ENCODE results near the gene MTMR3. TPM values are rescaled to one million over a fixed set of nuclear protein-coding genes. Genes with fewer than 3 reads are reported as not detected.

The MTMR3 gene
- polyA plus RNA-seq, 2 of the 4 experiments (the other 2 are of a cell fraction) = 7.4 to 18.8 TPM

DNA sequence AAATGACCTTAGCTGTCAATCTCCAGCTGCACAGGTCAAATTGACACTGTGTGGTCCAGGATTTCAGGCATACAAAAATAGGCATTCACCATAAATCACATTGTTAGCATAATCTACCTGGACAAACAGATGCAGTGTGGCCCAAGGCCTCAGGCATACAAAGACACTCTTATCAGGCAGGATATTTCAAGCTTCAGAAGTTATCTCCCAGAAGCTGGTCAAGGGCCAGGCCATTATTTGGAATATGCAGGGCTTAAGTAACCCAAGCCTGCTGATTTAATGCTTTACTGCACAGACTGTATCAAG, 171.7 kb downstream of the MTMR3 start:
- no peaks in the 10 kb centered on the region for H3K4me1 ChIP-seq
- ATAC-seq (no peak), FAIRE-seq (no peak), DNase-seq (ENCODE audit: low read depth in 1 of 2, low spot score in 1 of 2) (no peak)
- CTCF ChIA-PET = interaction anchor here (0.7 to 0.8 kb wide), 2 partner anchors 27 to 364 kb away, joined by 3 read pairs; no protein-coding TSS in a partner anchor
- H3K27ac ChIP-seq = no peak overlapping the region
- no peak for TF ChIP-seq MYC (IDR thresholded peaks at IDR 0.05; ENCODE audit: borderline replicate concordance, low read length)
- no peak for TF ChIP-seq HOXB5 (CRISPR knock-in tag; IDR thresholded peaks at IDR 0.05)
- TF ChIP-seq HOXA7 (CRISPR knock-in tag; IDR thresholded peaks at IDR 0.05) = no peak
- no peak for TF ChIP-seq CHD4 (IDR thresholded peaks at IDR 0.05; ENCODE audit: borderline replicate concordance)
- TF ChIP-seq JUN (IDR thresholded peaks at IDR 0.05) = no peak
- TF ChIP-seq RARB (CRISPR knock-in tag; IDR thresholded peaks at IDR 0.05) = no peak
- TF ChIP-seq EP300 (IDR thresholded peaks at IDR 0.05) = no peak
- TF ChIP-seq PHF8 (IDR thresholded peaks at IDR 0.05; ENCODE audit: borderline replicate concordance, low read depth) = no peak
- TF ChIP-seq SREBF2 (IDR thresholded peaks at IDR 0.05) = no peak
- TF ChIP-seq ZSCAN20 (CRISPR knock-in tag; IDR thresholded peaks at IDR 0.05) = no peak
- no peak for TF ChIP-seq RNF2 (IDR thresholded peaks at IDR 0.05; ENCODE audit: borderline replicate concordance, low read depth)
- no peak for TF ChIP-seq FOSL2 (IDR thresholded peaks at IDR 0.05)
- no peak for TF ChIP-seq FOSL2 (CRISPR knock-in tag; IDR thresholded peaks at IDR 0.05)
- H3K4me3 ChIP-seq = no peak overlapping the region
- no peak overlapping the region for H3K4me2 ChIP-seq
- H3K9me3 ChIP-seq = peaks cover 4% of the 10 kb centered on the region; the same call in 1 of the 3 replicates
- POLR2A ChIA-PET = no interaction called here

DNA sequence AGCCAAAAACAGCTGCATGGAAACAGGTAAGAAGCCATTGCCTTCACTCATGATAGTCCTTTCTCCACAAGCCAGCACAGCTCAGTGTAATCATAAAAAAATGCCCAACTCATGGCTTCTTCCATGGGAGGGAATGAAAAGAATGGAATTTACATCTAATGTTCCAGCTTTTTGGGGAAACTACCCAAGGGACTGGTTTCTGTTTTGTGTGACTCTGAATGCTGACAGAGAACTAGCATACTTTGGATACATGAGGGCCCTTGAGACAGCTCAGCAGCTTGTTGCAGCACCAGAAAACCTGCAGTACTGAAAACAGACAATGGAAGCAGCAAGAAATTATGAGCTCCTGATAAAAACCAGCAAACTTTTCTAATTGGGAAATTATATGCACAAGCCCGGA, 173.0 kb downstream of the MTMR3 start:
- DNase-seq (ENCODE audit: low read depth in 1 of 2, low spot score in 1 of 2) = no peak
- Histone ChIP-seq H3K4me2 (no peak overlapping the region), H3K4me1 (no peaks in the 10 kb centered on the region), H3K9me3 (peaks cover 4% of the 10 kb centered on the region; the same call in 1 of the 3 replicates), H3K4me3 (no peak overlapping the region), H3K27ac (no peak overlapping the region)
- ATAC-seq = no peak
- ChIA-PET POLR2A (interaction anchor here (0.7 kb wide), 1 partner anchor 27 kb away, joined by 3 read pairs; no protein-coding TSS in a partner anchor), CTCF (interaction anchor here (0.6 kb wide), 2 partner anchors 168 to 393 kb away, joined by 3 to 4 read pairs; no protein-coding TSS in a partner anchor)
- TF ChIP-seq USF2 (IDR thresholded peaks at IDR 0.05) = no peak
- TF ChIP-seq CBX2 (IDR thresholded peaks at IDR 0.05; ENCODE audit: borderline replicate concordance, low read depth) = no peak
- TF ChIP-seq SMC3 (IDR thresholded peaks at IDR 0.05) = no peak
- no peak for TF ChIP-seq ZSCAN20 (CRISPR knock-in tag; IDR thresholded peaks at IDR 0.05)
- no peak for TF ChIP-seq ZFP36 (IDR thresholded peaks at IDR 0.05; ENCODE audit: borderline replicate concordance, partially characterized antibody)
- no peak for TF ChIP-seq MAZ (IDR thresholded peaks at IDR 0.05; ENCODE audit: borderline replicate concordance, low read depth, low read length)
- TF ChIP-seq HMGXB4 (CRISPR knock-in tag; IDR thresholded peaks at IDR 0.05; ENCODE audit: borderline replicate concordance) = no peak
- TF ChIP-seq EHMT2 (IDR thresholded peaks at IDR 0.05; ENCODE audit: low read depth) = no peak
- no peak for TF ChIP-seq JUNB (IDR thresholded peaks at IDR 0.05)
- TF ChIP-seq PBX3 (IDR thresholded peaks at IDR 0.05) = no peak
- TF ChIP-seq PHF8 (IDR thresholded peaks at IDR 0.05; ENCODE audit: borderline replicate concordance, low read depth) = no peak
- no peak for TF ChIP-seq RNF2 (IDR thresholded peaks at IDR 0.05; ENCODE audit: borderline replicate concordance, low read depth)
- TF ChIP-seq SREBF2 (IDR thresholded peaks at IDR 0.05) = no peak
- no peak for TF ChIP-seq MAFK (IDR thresholded peaks at IDR 0.05; ENCODE audit: partially characterized antibody)
- no peak for TF ChIP-seq CEBPB (IDR thresholded peaks at IDR 0.05)
- TF ChIP-seq BHLHE40 (IDR thresholded peaks at IDR 0.05; ENCODE audit: low read depth, low read length) = no peak
- TF ChIP-seq RCOR1 (IDR thresholded peaks at IDR 0.05; ENCODE audit: low read depth, low read length) = no peak
- no peak for TF ChIP-seq JUN (IDR thresholded peaks at IDR 0.05)
- 79% methylated on average over 1 of the region's 1 CpG for WGBS (ENCODE audit: missing lambda C conversion rate)
- no peak for FAIRE-seq

Measured in A549 (cell line).